Thoracic aorta (tissue), 2 donors: ENCODE measurements around the gene ZNF554. TPM values are rescaled to one million over a fixed set of nuclear protein-coding genes. Genes with fewer than 3 reads are reported as not detected.

Source experiments
- ATAC-seq: fragments of 150-250 bp; one replicate; pipeline ENCODE4 v1.8.0; 2017; ENCODE audit warnings: low read depth; ENCODE audit not compliant: insufficient number of reproducible peaks, low FRiP score
- DNase-seq: peaks from one replicate; pipeline ENCODE4 v3.0.0-alpha.2; 2020; ENCODE audit warnings: low spot score
- H3K27ac ChIP-seq, 2 donors: fragments of 200-600 bp; sonication (generic); 1 replicate in 1 of 2; 2 replicates in 1 of 2; pipeline ENCODE4 v1.5.1; 2016; ENCODE audit warnings: mild to moderate bottlenecking in 2 of 2, moderate library complexity in 2 of 2
- H3K27me3 ChIP-seq: fragments of 200-600 bp; sonication (generic); replicated peaks from 2 replicates; pipeline ENCODE4 v1.6.0; 2016; ENCODE audit warnings: mild to moderate bottlenecking; ENCODE audit not compliant: insufficient read depth
- H3K36me3 ChIP-seq: fragments of 200-600 bp; sonication (generic); one replicate; pipeline ENCODE4 v1.5.1; 2016
- H3K4me1 ChIP-seq, 2 donors: fragments of 200-600 bp; sonication (generic); 1 replicate in 1 of 2; 2 replicates in 1 of 2; pipeline versions ENCODE4 v1.5.1 to v1.6.0; 2016; ENCODE audit warnings: low read depth in 2 of 2, mild to moderate bottlenecking in 1 of 2; ENCODE audit not compliant: control insufficient read depth in 1 of 2
- H3K4me3 ChIP-seq: fragments of 200-600 bp; sonication (generic); 2 replicates; pipeline ENCODE4 v1.5.1; 2016; ENCODE audit warnings: mild to moderate bottlenecking
- H3K9me3 ChIP-seq: fragments of 200-600 bp; sonication (generic); 2 replicates; pipeline ENCODE4 v1.5.1; 2016
- total RNA-seq, 2 donors: library from RNA; depleted of rRNA; stranded (reverse); fragments of >200 nt; gene quantifications; one replicate each; pipeline versions ENCODE4 v1.1.0 to v1.2.3, GENCODE V29; 2016
- TF ChIP-seq, protein P1 (sequence below): fragments of 200-600 bp; sonication (generic); IDR thresholded peaks from one replicate; pipeline ENCODE4 v1.5.1; 2019; ENCODE audit warnings: antibody characterized with exemption

ZNF554 gene
- total RNA-seq, 2 donors from 2014 or later = 2.8 to 4.4 TPM

DNA sequence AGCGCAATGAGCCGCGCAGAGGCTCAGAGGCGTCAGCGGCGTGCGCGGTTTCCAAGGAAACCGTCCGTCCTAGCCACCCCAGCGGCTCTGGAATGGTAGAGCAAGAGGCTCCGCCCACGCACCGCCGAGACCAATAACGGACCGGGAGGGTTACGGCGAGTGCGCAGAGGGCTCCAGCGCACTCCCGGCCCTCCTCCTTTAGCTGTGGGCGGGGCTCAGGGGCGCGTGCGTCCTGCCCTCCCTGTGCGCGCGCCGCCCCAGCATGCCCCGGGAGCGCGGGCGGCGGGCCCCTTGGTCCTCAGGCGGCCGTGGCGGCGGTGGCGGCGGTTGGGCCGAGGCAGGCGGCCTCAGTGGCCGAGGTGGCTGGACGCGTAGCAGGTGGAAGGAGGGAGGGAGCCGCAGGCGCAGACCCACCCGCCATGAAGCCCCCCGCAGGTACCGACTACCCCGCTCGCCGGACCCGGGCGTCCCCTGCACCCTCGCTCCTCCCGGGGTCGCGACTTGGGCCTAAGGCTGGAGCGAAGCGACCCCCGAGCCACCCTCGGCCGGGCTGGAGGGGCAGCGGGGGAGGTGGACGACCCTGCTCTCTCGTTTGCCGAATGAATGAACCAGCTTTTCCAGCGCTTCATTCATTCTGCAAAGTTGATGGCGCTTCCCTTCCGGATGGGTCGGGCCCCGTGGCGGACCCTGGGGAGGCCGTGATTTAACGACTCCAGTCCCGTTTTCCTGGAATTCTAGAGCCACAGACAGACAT, 34.2 kb upstream of the ZNF554 start, which contains the start of gene THOP1:
Gene THOP1, plus strand, starts transcription at position 260 of the 754 bp plus-strand sequence. Its CDS starts 160 bp downstream, at position 420.
- Histone ChIP-seq H3K36me3 (no peaks in the 10 kb centered on the region), H3K4me3 (peak within 1 kb of the TSS; percentile 95), H3K9me3 (no peaks in the 10 kb centered on the region), H3K27me3 (no peaks in the 10 kb centered on the region), H3K4me1 (peaks cover 11 to 46% of the 10 kb centered on the region in 2 donors), H3K27ac (peak within 1 kb of the TSS; percentile 21 to 22)
- ATAC-seq (peak; percentile 80), DNase-seq (peak; percentile 97)
- TF ChIP-seq, protein P1, sequence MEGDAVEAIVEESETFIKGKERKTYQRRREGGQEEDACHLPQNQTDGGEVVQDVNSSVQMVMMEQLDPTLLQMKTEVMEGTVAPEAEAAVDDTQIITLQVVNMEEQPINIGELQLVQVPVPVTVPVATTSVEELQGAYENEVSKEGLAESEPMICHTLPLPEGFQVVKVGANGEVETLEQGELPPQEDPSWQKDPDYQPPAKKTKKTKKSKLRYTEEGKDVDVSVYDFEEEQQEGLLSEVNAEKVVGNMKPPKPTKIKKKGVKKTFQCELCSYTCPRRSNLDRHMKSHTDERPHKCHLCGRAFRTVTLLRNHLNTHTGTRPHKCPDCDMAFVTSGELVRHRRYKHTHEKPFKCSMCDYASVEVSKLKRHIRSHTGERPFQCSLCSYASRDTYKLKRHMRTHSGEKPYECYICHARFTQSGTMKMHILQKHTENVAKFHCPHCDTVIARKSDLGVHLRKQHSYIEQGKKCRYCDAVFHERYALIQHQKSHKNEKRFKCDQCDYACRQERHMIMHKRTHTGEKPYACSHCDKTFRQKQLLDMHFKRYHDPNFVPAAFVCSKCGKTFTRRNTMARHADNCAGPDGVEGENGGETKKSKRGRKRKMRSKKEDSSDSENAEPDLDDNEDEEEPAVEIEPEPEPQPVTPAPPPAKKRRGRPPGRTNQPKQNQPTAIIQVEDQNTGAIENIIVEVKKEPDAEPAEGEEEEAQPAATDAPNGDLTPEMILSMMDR = no peak

DNA sequence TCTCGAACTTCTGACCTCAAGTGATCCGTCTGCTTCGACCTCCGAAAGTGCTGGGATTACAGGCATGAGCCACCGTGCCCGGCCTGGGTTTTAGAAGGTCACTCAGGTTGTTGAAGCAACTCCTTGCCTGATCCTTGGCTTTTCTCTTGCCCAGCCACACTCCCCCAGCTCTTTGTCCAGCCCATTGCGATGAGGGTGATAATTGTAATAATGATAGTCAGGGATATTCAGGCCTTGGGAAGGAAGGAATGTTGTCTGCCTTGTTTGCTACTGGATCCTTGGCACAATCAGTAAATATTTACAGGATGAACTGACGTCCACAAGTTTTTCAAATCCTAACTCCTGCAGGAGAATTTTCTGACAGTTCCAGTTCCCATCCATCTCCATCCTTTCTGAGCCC, 32.6 kb upstream of the ZNF554 start:
- Histone ChIP-seq H3K4me1 (peaks cover 7 to 30% of the 10 kb centered on the region in 2 donors), H3K36me3 (no peaks in the 10 kb centered on the region), H3K9me3 (no peaks in the 10 kb centered on the region), H3K4me3 (no peak overlapping the region), H3K27me3 (no peaks in the 10 kb centered on the region), H3K27ac (no peak overlapping the region)
- TF ChIP-seq, protein P1 = no peak
- ATAC-seq = no peak
- DNase-seq = no peak

DNA sequence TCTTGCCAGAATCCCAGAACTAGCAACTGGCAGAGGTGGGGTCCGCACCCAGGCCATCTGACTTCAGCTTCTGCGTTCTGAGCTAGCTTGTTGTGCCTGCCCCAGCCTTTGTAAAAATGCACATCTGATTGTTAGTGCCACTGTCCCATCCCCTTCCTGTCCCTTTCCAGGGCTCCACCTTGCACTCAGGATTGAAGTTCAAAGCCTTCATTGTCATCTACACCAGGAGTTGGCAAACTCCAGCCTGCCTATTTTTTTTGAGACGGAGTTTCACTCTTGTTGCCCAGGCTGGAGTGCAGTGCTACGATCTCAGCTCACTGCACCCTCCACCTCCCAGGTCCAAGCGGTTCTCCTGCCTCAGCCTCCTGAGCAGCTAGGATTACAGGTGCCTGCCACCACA, 31.4 kb upstream of the ZNF554 start:
- H3K27ac ChIP-seq = no peak overlapping the region
- no peak for ATAC-seq
- H3K4me1 ChIP-seq = peaks cover 4 to 24% of the 10 kb centered on the region in 2 donors
- H3K27me3 ChIP-seq = no peaks in the 10 kb centered on the region
- no peaks in the 10 kb centered on the region for H3K36me3 ChIP-seq
- no peaks in the 10 kb centered on the region for H3K9me3 ChIP-seq
- no peak overlapping the region for H3K4me3 ChIP-seq
- no peak for DNase-seq
- TF ChIP-seq, protein P1 = no peak

DNA sequence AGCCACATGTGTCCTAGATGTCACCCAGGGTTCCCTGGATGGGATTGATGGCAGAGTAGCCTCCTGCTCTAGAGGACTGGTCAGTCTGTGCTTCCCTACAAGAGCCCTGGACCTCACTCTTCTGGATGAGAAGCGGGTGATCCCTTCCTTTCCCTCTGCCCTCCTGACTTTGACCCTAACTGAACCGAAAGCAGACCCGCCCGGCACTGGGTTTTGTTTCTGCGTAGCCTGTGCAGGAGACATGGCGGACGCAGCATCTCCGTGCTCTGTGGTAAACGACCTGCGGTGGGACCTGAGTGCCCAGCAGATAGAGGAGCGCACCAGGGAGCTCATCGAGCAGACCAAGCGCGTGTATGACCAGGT, 29.5 kb upstream of the ZNF554 start:
- no peak overlapping the region for H3K4me3 ChIP-seq
- DNase-seq (no peak), ATAC-seq (no peak)

DNA sequence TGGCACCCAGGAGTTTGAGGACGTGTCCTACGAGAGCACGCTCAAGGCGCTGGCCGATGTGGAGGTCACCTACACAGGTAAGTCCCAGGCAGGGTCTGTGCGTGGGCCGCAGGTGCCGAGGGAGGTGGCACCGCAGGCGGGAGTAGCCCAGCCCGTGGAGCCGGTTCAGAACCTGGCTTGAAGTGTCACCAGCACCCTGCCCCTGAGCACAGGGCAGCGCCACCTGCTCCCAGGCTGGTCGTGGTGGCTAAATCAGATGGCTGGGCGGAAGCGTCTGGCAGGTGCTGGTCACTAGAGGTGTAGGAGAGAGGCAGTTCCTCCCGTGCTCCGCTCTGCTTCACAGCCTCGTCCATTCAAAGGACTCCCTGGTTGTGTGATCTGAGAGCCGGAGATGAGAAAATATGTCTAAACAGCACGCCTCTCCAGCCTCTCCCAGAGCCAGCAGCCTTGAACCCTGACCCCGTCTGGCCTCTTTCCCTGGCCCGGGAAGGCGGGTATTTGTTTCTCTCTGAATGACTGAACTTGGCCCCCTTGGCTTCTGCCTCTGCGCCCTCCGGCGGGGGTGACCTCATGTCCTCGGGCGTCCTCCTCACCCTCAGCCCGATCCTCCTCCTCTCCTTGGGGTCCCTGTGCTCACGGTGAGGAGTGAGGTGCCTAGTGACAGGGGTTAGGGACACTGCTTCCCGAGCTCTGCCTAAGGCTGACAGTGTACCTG, 29.0 kb upstream of the ZNF554 start:
- H3K9me3 ChIP-seq = no peaks in the 10 kb centered on the region
- no peaks in the 10 kb centered on the region for H3K27me3 ChIP-seq
- no peak for DNase-seq
- no peaks in the 10 kb centered on the region for H3K36me3 ChIP-seq
- TF ChIP-seq, protein P1 = no peak
- no peak overlapping the region for H3K27ac ChIP-seq
- no peak for ATAC-seq
- no peak overlapping the region for H3K4me3 ChIP-seq
- H3K4me1 ChIP-seq = peaks cover 0 to 8% of the 10 kb centered on the region in 2 donors

More for the DNA sequence above, 29.5 kb upstream of the ZNF554 start:
- TF ChIP-seq, protein P1 = no peak
- no peaks in the 10 kb centered on the region for H3K9me3 ChIP-seq
- H3K27ac ChIP-seq = no peak overlapping the region
- H3K27me3 ChIP-seq = no peaks in the 10 kb centered on the region
- peaks cover 0 to 9% of the 10 kb centered on the region in 2 donors for H3K4me1 ChIP-seq
- H3K36me3 ChIP-seq = no peaks in the 10 kb centered on the region
